Fibroblast of skin of left biceps (primary cell): ENCODE measurements around the gene PKIB.
"Not testable (repeated sequence)": the region's sequence is repeated elsewhere in the genome, so short reads cannot be mapped to it uniquely, and the experiment has no call there.

Experiments
- DNase-seq, 2 experiments: peaks; one replicate each; pipeline ENCODE4 v3.0.0-alpha.2; 2013; ENCODE audit warnings: low read depth in 2 of 2

PKIB gene

DNA sequence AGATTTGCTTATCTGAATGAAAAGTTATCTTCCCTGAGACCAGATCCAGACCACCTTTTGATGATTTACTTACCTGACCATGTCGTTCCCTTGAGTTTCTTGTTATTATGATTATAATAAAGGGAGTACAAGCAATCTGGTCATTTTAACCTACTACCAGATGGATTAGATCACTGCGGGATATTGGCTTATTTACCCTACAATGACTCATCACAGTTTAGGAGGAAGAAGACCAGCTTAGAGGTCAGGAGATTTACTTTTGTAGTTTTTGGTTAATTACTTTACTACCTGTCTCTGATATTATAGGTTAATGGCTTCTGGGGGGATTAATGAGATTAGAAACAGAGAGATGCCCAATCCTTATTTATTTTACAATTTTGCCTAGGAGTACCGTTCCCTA lies 10.7 kb downstream of the PKIB start:
- no peak for DNase-seq

DNA sequence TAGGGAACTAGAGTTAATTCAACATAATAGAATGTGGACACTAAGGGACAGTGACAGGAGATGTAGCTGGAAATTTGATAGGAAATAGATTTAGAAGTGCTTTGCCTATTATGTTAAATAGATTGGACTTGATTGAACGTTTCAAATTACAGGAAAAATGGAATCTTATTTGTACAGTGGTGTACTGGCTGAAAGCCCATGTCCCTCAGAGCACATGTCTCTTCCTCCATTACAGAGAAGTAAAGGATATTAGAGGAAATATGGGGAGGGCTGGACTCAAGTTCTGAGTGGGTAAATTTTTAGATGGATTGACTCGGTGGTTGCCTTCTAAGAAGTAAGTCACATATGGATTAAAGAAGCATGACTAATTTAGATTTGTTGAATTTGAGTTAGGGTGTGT lies 11.4 kb downstream of the PKIB start:
- DNase-seq: no peak

- DNase-seq: no peak
Observed at GRCh38 chr6:122622479-122622878, 12.3 kb downstream of the PKIB start.

- DNase-seq: no peak
Observed at GRCh38 chr6:122623279-122623678, 13.1 kb downstream of the PKIB start.

DNA sequence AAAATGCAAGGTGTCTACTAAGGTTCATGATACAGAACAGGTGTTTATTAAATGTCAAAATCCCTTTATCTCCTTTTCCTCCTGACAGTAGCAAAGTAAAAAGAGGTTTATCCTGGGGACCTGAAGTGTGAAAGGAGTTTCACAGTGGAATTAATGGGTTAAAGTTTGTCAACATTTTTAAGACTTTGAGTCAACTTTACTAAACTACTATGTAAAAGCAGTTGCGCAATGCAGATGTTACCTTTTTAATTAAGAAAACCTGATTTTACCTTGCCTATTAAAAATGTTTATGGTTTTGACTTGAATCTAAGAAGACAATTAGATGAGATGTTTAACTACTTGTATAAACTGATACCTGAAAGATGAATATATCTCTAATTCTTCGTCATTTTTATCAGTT lies 14.6 kb downstream of the PKIB start:
- DNase-seq: no peak

GRCh38 chr6:122628714-122629113 lies 18.5 kb downstream of the PKIB start:
- no peak for DNase-seq

DNA sequence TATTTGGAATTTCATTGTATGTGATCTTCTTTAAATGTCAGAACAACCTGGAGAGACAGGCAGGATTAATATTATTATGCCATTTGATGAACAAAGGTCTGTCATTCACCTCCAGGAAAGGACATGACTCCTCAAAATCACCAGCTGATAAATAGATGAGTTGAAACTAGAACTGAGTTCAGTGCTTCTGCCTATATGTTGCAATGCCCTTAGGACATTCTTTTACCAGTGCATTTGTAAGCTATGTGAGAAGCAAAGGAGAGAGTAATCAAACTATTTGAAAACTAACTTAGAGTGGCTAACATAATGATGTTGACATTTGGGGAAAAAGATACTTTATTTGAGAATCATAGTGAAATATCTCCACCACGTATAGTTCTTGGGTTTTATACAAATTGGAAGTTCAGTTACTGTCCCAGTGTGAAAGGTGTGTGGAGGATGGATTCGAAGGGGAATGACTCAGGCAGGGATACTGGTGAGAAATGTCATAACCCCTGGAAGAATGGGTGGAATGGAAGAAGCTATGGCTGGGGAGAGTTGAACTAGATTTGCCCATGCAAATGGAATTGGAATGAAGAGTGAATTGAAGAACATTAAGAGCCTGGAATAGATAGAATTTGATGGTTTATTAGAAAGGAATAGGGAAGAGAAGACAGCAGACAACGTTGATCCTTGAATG lies 21.5 kb downstream of the PKIB start:
- no peak for DNase-seq

GRCh38 chr6:122640366-122640765 lies 30.2 kb downstream of the PKIB start:
- DNase-seq: no peak

DNA sequence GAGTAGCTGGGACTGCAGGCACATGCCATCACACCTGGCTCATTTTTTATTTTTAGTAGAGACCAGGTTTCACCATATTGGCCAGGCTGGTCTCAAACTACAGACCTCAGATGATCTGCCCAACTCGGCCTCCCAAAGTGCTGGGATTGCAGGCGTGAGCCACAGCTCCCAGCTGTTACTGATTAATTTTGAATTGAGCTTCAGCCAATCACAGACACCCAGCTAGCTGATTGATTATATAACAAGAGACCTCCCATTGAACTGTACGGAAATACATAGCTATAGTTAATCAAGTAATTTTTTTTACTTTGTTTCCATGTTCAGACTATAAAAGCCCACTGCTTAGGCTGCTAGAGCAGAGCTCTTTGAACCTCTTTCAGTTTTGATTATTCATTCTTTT lies 31.6 kb downstream of the PKIB start:
- no peak for DNase-seq

- not testable (repeated sequence) for DNase-seq
Observed at GRCh38 chr6:122642604-122643003, 32.4 kb downstream of the PKIB start.

GRCh38 chr6:122645256-122645655 lies 35.1 kb downstream of the PKIB start:
- no peak for DNase-seq

DNA sequence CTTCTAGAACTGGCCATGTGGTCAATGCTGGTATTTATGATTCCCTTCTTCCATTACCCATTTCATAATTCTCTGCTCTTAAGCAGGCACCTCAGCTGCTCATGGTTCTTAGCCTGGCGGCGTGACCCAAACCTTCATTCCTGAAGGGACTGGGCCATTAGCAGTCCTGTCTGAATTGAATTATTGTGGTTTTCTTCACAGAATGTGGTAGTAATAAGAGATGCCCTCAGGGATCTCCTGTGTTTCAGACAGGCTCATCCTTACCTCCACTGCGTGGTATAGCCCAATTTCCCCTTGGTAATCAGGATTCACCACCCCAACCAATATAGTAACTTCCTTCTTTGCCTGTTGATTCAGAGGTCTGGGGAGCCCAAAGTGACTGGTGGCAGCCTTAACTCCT lies 37.6 kb downstream of the PKIB start:
- DNase-seq: no peak

- no peak for DNase-seq
Observed at GRCh38 chr6:122648726-122649125, 38.5 kb downstream of the PKIB start.

- no peak for DNase-seq
Observed at GRCh38 chr6:122649701-122650100, 39.5 kb downstream of the PKIB start.

GRCh38 chr6:122650403-122650802 lies 40.2 kb downstream of the PKIB start:
- no peak for DNase-seq

- DNase-seq: no peak
Observed at GRCh38 chr6:122651031-122651430, 40.8 kb downstream of the PKIB start.

DNA sequence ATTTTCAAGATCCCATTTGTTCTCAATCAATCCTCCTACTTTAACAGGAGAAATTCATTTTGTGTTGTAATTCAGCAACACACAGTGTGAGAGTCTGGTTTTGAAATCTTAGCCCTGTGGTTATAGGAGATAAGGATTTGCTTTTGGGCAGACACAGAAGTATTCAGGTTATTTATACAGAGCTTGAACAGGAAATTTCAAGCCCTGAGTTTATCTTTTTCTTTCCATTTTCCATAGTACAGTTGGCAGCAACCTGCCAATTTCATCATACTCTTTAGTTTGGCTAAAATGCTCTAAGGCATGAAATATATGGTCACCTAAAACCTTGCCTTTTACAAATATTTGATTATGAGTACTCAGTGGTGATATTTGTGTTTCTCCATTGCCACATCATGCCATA lies 41.4 kb downstream of the PKIB start:
- no peak for DNase-seq

DNA sequence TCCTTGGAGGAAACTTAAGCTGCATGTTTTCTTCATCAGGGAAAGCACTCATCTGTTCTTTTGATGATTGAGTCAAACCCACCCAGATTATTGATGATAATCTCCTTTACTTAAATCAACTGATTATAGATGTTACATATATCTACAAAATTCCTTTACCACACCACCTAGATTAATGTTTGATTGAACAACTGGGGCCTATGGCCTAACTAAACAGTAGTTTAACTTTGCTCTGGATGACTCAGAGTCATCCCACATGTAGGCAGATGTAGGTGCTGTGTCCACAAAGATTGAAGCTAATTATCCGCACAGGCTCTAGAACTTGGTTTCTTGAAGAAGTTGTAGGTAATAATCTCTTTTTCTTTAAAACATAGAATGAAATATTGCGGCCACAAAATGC lies 42.2 kb downstream of the PKIB start:
- no peak for DNase-seq

DNA sequence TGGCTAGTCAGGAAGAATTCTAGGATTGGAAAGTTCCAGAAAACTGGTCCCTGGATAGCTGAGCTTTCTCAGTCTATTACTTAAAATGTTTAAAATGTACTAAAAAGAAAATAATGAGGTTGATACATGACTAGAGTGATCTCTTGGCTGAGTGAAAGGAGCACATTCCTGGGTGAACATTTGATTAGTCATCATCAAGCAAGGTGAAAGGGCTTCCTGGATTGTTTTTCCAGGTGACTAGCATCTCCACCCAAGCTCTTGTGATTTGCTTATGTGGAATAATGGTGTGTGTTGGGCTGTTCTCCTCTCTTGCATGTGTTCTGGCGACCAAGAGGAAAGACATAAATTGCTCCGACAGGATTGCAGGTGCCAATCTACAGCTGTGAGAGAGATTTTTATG lies 42.9 kb downstream of the PKIB start:
- no peak for DNase-seq

DNA sequence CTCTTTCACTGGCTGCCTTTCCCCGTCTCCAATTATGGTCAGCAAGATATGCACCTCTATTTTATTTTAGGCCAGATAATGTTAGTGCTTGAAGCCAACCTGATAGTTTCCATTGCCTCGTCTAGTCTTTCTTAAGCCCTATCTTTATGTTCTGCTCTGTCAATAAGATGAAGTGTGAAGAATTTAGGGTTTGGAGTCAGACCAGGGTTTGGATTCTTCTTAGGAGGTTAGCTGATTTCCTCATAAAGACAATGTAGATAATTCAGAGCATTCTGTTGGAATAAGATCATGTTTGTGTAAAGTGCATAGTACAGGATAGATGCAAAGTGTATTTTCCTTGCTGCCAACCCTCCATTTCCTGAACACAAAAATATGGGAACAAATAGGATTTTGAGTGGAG lies 43.8 kb downstream of the PKIB start:
- no peak for DNase-seq

- DNase-seq: no peak
Observed at GRCh38 chr6:122657601-122658000, 47.4 kb downstream of the PKIB start.

- no peak for DNase-seq
Observed at GRCh38 chr6:122660296-122660695, 50.1 kb downstream of the PKIB start.

- DNase-seq: no peak
Observed at GRCh38 chr6:122663981-122664380, 53.8 kb downstream of the PKIB start.

DNA sequence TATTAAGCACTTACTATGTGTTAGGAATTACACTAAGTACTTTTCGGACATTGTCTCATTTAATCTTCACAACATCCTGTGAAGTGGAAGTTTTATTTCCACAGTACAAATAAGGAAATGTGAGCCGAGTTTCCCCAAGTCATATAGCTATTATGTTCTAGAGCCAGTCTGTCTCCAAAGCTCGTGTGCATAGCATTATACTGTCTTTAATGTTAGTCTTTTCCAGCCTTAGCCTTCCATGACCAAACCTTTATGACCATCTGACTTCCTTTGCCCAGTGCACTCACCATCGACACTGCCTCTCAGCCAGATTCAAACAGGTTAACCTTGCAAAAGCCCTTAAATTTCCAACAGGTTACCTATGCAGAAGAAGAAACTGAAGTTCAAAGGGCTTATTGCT lies 55.7 kb downstream of the PKIB start:
- DNase-seq: no peak
